HepG2 (cell line): ENCODE measurements around the gene CDC37. TPM values are rescaled to one million over a fixed set of nuclear protein-coding genes. Genes with fewer than 3 reads are reported as not detected.

Experiments used
- ATF6 ChIP-seq: sonication (generic); formaldehyde crosslinking; conservative IDR thresholded peaks from 2 replicates; pipeline ENCODE4 v1.4.0; 2020; ENCODE audit warnings: missing genetic modification reagents
- CEBPB ChIP-seq: IDR thresholded peaks from 2 replicates; pipeline ENCODE4 v1.6.1; 2011; ENCODE audit warnings: low read depth, low read length, improper control_type of control experiment, borderline replicate concordance
- FOXP4 ChIP-seq: sonication (generic); formaldehyde crosslinking; IDR thresholded peaks from 2 replicates; pipeline ENCODE4 v1.4.0; 2020; ENCODE audit warnings: missing genetic modification reagents
- FUBP1 ChIP-seq: sonication (generic); formaldehyde crosslinking; IDR thresholded peaks from 2 replicates; pipeline ENCODE4 v1.5.1; 2020; ENCODE audit warnings: missing genetic modification reagents, mild to moderate bottlenecking, borderline replicate concordance
- NFKBIZ ChIP-seq: IDR thresholded peaks from 2 replicates; pipeline ENCODE4 v1.6.1; 2018; ENCODE audit warnings: missing genetic modification reagents, missing compliant biosample characterization
- RCOR2 ChIP-seq: IDR thresholded peaks from 2 replicates; pipeline ENCODE4 v1.6.1; 2016; ENCODE audit warnings: missing biosample characterization, missing genetic modification reagents
- SMAD3 ChIP-seq: sonication (generic); formaldehyde crosslinking; IDR thresholded peaks from 2 replicates; pipeline ENCODE4 v1.4.0; 2020; ENCODE audit warnings: missing genetic modification reagents
- SP4 ChIP-seq: sonication (generic); formaldehyde crosslinking; IDR thresholded peaks from 2 replicates; pipeline ENCODE4 v1.8.1; 2023; ENCODE audit warnings: mild to moderate bottlenecking, missing genetic modification reagents
- ZNF10 ChIP-seq: sonication (generic); formaldehyde crosslinking; IDR thresholded peaks from 2 replicates; pipeline ENCODE4 v1.4.0; 2020; ENCODE audit warnings: mild to moderate bottlenecking, low read depth, missing genetic modification reagents, borderline replicate concordance
- ZNF335 ChIP-seq: sonication (generic); formaldehyde crosslinking; IDR thresholded peaks from 2 replicates; pipeline ENCODE4 v1.4.0; 2020; ENCODE audit warnings: missing genetic modification reagents
- ZNF432 ChIP-seq: sonication (generic); formaldehyde crosslinking; IDR thresholded peaks from 2 replicates; pipeline ENCODE4 v1.5.0; 2020; ENCODE audit warnings: missing genetic modification reagents, mild to moderate bottlenecking, borderline replicate concordance
- ZNF556 ChIP-seq: sonication (generic); formaldehyde crosslinking; IDR thresholded peaks from 2 replicates; pipeline ENCODE4 v1.4.0; 2020; ENCODE audit warnings: mild to moderate bottlenecking, missing genetic modification reagents, borderline replicate concordance
- ZNF713 ChIP-seq: sonication (generic); formaldehyde crosslinking; IDR thresholded peaks from 2 replicates; pipeline ENCODE4 v1.4.0; 2020; ENCODE audit warnings: mild to moderate bottlenecking, missing genetic modification reagents
- ZNF746 ChIP-seq: sonication (generic); formaldehyde crosslinking; IDR thresholded peaks from 2 replicates; pipeline ENCODE4 v1.8.0; 2022; ENCODE audit warnings: mild to moderate bottlenecking, missing genetic modification reagents
- ZNF761 ChIP-seq: sonication (generic); formaldehyde crosslinking; conservative IDR thresholded peaks from 2 replicates; pipeline ENCODE4 v1.4.0; 2020; ENCODE audit warnings: mild to moderate bottlenecking, missing genetic modification reagents
- polyA plus RNA-seq, 8 experiments: library from polyadenylated mRNA; depleted of rRNA in 3 of 8; stranded (reverse) in 7 of 8; unstranded in 1 of 8; fragments of >200 nt; fragmentation: Illumina TruSeq in 4 of 8; extraction: Trizol in 4 of 8; gene quantifications; 2 replicates each; pipeline versions ENCODE4 v1.2.1 to v1.2.3, GENCODE V29; 2011 to 2016; ENCODE audit warnings: low read depth in 4 of 8, missing spikeins in 1 of 8, mixed read lengths in 1 of 8; ENCODE audit not compliant: insufficient read depth in 1 of 8
- total RNA-seq, 5 experiments: library from RNA; depleted of rRNA; stranded (reverse); fragments of >200 nt; fragmentation: Illumina TruSeq; extraction: Trizol; gene quantifications; 2 replicates each; pipeline ENCODE4 v1.2.3, GENCODE V29; 2016; ENCODE audit warnings: low read depth in 1 of 5
- TF ChIP-seq, protein P1 (sequence below): IDR thresholded peaks from 2 replicates; pipeline ENCODE4 v1.6.1; 2016
- TF ChIP-seq, protein P2 (sequence below): sonication (generic); formaldehyde crosslinking; IDR thresholded peaks from 2 replicates; pipeline ENCODE4 v1.8.0; 2022; ENCODE audit warnings: mild to moderate bottlenecking, missing genetic modification reagents, borderline replicate concordance
- TF ChIP-seq, protein P3 (sequence below): sonication (generic); formaldehyde crosslinking; IDR thresholded peaks from 2 replicates; pipeline ENCODE4 v1.8.1; 2023; ENCODE audit warnings: mild to moderate bottlenecking, missing genetic modification reagents

CDC37 gene
- total and polyA plus RNA-seq, 2 of the 13 experiments (the other 11 are each of a cell fraction or from before 2014, with no cell fraction given) = 158 to 177 TPM

GRCh38 chr19:10380313-10381102 is 22.8 kb downstream of the CDC37 start, which contains the start of gene TYK2 (continued):
- no peak for TF ChIP-seq SMAD3 (CRISPR knock-in tag)
- no peak for TF ChIP-seq ZNF432 (CRISPR knock-in tag)
- peak; percentile 91 for TF ChIP-seq SP4 (CRISPR knock-in tag)
- TF ChIP-seq, protein P1, sequence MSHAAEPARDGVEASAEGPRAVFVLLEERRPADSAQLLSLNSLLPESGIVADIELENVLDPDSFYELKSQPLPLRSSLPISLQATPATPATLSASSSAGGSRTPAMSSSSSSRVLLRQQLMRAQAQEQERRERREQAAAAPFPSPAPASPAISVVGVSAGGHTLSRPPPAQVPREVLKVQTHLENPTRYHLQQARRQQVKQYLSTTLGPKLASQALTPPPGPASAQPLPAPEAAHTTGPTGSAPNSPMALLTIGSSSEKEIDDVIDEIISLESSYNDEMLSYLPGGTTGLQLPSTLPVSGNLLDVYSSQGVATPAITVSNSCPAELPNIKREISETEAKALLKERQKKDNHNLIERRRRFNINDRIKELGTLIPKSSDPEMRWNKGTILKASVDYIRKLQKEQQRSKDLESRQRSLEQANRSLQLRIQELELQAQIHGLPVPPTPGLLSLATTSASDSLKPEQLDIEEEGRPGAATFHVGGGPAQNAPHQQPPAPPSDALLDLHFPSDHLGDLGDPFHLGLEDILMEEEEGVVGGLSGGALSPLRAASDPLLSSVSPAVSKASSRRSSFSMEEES (CRISPR knock-in tag) = no peak
- TF ChIP-seq, protein P2, sequence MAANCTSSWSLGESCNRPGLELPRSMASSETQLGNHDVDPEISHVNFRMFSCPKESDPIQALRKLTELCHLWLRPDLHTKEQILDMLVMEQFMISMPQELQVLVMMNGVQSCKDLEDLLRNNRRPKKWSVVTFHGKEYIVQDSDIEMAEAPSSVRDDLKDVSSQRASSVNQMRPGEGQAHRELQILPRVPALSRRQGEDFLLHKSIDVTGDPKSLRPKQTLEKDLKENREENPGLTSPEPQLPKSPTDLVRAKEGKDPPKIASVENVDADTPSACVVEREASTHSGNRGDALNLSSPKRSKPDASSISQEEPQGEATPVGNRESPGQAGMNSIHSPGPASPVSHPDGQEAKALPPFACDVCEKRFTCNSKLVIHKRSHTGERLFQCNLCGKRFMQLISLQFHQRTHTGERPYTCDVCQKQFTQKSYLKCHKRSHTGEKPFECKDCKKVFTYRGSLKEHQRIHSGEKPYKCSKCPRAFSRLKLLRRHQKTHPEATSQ (CRISPR knock-in tag) = no peak
- no peak for TF ChIP-seq ZNF746
- TF ChIP-seq ZNF713 (CRISPR knock-in tag) = no peak
- no peak for TF ChIP-seq ZNF10
- no peak for TF ChIP-seq ZNF335 (CRISPR knock-in tag)
- no peak; the same call in 1 of the 2 replicates for TF ChIP-seq ATF6 (CRISPR knock-in tag)
- TF ChIP-seq, protein P3, sequence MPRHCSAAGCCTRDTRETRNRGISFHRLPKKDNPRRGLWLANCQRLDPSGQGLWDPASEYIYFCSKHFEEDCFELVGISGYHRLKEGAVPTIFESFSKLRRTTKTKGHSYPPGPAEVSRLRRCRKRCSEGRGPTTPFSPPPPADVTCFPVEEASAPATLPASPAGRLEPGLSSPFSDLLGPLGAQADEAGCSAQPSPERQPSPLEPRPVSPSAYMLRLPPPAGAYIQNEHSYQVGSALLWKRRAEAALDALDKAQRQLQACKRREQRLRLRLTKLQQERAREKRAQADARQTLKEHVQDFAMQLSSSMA (CRISPR knock-in tag) = 0 out of 2 replicates have a peak, but pooled peaks have one; percentile 53
- TF ChIP-seq ZNF761 (CRISPR knock-in tag) = 0 out of 2 replicates have a peak, but pooled peaks have one; percentile 62
- no peak for TF ChIP-seq CEBPB
- 0 out of 2 replicates have a peak, but pooled peaks have one; percentile 10 for TF ChIP-seq FOXP4 (CRISPR knock-in tag)
- TF ChIP-seq NFKBIZ = no peak
- TF ChIP-seq FUBP1 (CRISPR knock-in tag) = no peak
- TF ChIP-seq ZNF556 (CRISPR knock-in tag) = no peak
- TF ChIP-seq RCOR2 (CRISPR knock-in tag) = no peak
